Right renal cortex interstitium (tissue), 3 donors: Measurements from ENCODE around the gene INO80. TPM values are rescaled to one million over a fixed set of nuclear protein-coding genes. Genes with fewer than 3 reads are reported as not detected.
"Not testable (repeated sequence)": the region's sequence is repeated elsewhere in the genome, so short reads cannot be mapped to it uniquely, and the experiment has no call there.

ENCODE experiments used
- DNase-seq, 3 donors: peaks; one replicate each; pipeline ENCODE4 v3.0.0-alpha.2; 2013; ENCODE audit warnings: low read depth in 3 of 3, low spot score in 2 of 3
- polyA plus RNA-seq, 3 donors: library from polyadenylated mRNA; unstranded; fragments of 120-200 nt; gene quantifications; one replicate each; pipeline ENCODE4 v1.2.1, GENCODE V29; 2013; ENCODE audit not compliant: insufficient read length in 3 of 3

The INO80 gene
- polyA plus RNA-seq, 3 donors = 23.4 to 25.8 (median 23.5) TPM

GRCh38 chr15:41116962-41117252 is 827 bp upstream of the INO80 start:
- no peak for DNase-seq

GRCh38 chr15:41115652-41116115 is 396 bp downstream of the INO80 start:
- DNase-seq = peak; percentile 27 to 44 (median 43)

- DNase-seq = peak; percentile 18 to 27 (median 23)
Measured at GRCh38 chr15:41115161-41115651, 874 bp downstream of the INO80 start.

GRCh38 chr15:41106947-41107346 is 9.1 kb downstream of the INO80 start:
- no peak for DNase-seq

- no peak for DNase-seq
Measured at GRCh38 chr15:41105348-41106334, 10.4 kb downstream of the INO80 start.

GRCh38 chr15:41104234-41104633 is 11.8 kb downstream of the INO80 start:
- no peak for DNase-seq

- DNase-seq = no peak
Measured at GRCh38 chr15:41102854-41103253, 13.2 kb downstream of the INO80 start.

- DNase-seq = no peak
Measured at GRCh38 chr15:41096178-41096577, 19.9 kb downstream of the INO80 start.

GRCh38 chr15:41085029-41085428 is 31.1 kb downstream of the INO80 start:
- no peak for DNase-seq

GRCh38 chr15:41080144-41080543 is 35.9 kb downstream of the INO80 start:
- DNase-seq = no peak

GRCh38 chr15:41079717-41080116 is 36.4 kb downstream of the INO80 start:
- no peak for DNase-seq

- not testable (repeated sequence) for DNase-seq
Measured at GRCh38 chr15:41078879-41079278, 37.2 kb downstream of the INO80 start.

- DNase-seq = no peak
Measured at GRCh38 chr15:41078125-41078524, 38.0 kb downstream of the INO80 start.

GRCh38 chr15:41073028-41073427 is 43.1 kb downstream of the INO80 start:
- no peak for DNase-seq

- no peak for DNase-seq
Measured at GRCh38 chr15:41072013-41072412, 44.1 kb downstream of the INO80 start.

- DNase-seq = no peak
Measured at GRCh38 chr15:41066516-41066915, 49.6 kb downstream of the INO80 start.

GRCh38 chr15:41061667-41062066 is 54.4 kb downstream of the INO80 start:
- no peak for DNase-seq

GRCh38 chr15:41060505-41060904 is 55.6 kb downstream of the INO80 start:
- no peak for DNase-seq

- no peak for DNase-seq
Measured at GRCh38 chr15:41056810-41057209, 59.3 kb downstream of the INO80 start.

- no peak for DNase-seq
Measured at GRCh38 chr15:41055706-41056105, 60.4 kb downstream of the INO80 start.

GRCh38 chr15:41051139-41051538 is 64.9 kb downstream of the INO80 start:
- no peak for DNase-seq

GRCh38 chr15:41048852-41049251 is 67.2 kb downstream of the INO80 start:
- DNase-seq = no peak
